GM08714 (cell line): ENCODE measurements around the gene ANK3.

Experiments used
- H3K4me3 ChIP-seq: fragments of 200-500 bp; sonication (Bioruptor generic); 2 replicates; pipeline ENCODE4 v1.5.1; 2014; ENCODE audit warnings: mild to moderate bottlenecking, low read length, inconsistent platforms
- ZNF274 ChIP-seq: IDR thresholded peaks from 2 replicates; pipeline ENCODE4 v1.6.1; 2012; ENCODE audit warnings: mild to moderate bottlenecking, low read depth, low read length

Gene ANK3

DNA sequence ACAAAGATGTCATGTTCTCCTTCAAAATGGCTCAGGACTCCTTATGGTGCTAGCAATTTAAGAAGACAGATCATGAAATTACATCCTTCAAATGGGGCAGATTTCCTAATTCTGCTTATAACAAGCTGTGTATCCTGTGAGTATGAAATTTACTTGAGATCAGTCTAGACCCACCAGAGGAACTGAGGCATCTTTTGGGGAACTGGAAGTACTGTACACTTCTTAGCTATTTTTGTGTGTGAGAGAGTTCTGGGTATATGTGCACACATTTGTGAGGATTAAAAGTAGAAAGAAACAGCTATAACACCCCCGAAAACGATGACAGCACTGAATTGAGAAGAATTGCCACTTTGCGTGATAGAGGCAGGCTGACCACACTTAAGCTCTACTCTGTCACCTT lies 296.4 kb downstream of the ANK3 start:
- H3K4me3 ChIP-seq = no peak overlapping the region
- no peak for TF ChIP-seq ZNF274

DNA sequence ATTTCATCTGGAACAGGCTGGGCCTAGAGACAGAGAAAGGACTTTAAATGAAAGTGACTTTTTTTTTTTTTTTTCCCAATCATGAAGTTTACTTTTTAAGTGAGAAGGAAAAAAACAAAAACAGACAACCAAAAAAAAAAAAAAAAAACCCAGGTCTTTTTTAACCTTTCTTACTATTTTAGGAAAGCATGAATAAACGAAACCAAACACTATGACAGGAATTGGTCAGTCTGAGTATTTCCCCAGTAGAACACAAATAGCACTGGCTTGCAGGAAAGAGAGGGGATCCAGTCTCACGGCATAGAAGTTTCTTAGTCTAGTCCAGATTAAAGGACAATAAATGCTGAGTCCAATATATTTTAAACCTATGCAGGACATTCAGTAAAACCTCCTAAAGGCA lies 302.8 kb downstream of the ANK3 start:
- peak overlapping the region; percentile 46; the same call in 1 of the 2 replicates for H3K4me3 ChIP-seq
- no peak for TF ChIP-seq ZNF274

DNA sequence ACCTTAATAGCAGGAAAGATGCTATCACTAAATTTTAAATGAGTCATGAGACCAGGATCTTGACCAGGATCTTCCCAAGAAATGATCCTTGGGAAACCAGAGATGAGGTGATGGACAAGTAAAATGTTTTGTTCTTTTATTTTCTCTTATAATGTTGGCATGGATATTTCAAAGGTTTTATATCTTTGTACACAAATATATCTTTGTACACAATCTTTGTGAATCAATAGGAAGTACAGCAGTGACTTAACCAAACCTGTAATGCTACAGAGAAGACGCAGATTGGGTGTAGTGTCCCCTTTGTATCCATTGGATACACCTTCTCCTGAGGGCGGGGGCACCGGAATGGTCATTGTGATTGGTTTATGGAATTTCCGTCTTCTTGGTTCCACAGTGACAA lies 303.3 kb downstream of the ANK3 start:
- TF ChIP-seq ZNF274 = no peak
- peak overlapping the region; percentile 46; the same call in 1 of the 2 replicates for H3K4me3 ChIP-seq

GRCh38 chr10:60082744-60083344 lies 306.8 kb downstream of the ANK3 start:
- H3K4me3 ChIP-seq = no peak overlapping the region
- TF ChIP-seq ZNF274 = no peak

GRCh38 chr10:60082341-60082740 lies 307.3 kb downstream of the ANK3 start:
- no peak for TF ChIP-seq ZNF274
- no peak overlapping the region for H3K4me3 ChIP-seq

DNA sequence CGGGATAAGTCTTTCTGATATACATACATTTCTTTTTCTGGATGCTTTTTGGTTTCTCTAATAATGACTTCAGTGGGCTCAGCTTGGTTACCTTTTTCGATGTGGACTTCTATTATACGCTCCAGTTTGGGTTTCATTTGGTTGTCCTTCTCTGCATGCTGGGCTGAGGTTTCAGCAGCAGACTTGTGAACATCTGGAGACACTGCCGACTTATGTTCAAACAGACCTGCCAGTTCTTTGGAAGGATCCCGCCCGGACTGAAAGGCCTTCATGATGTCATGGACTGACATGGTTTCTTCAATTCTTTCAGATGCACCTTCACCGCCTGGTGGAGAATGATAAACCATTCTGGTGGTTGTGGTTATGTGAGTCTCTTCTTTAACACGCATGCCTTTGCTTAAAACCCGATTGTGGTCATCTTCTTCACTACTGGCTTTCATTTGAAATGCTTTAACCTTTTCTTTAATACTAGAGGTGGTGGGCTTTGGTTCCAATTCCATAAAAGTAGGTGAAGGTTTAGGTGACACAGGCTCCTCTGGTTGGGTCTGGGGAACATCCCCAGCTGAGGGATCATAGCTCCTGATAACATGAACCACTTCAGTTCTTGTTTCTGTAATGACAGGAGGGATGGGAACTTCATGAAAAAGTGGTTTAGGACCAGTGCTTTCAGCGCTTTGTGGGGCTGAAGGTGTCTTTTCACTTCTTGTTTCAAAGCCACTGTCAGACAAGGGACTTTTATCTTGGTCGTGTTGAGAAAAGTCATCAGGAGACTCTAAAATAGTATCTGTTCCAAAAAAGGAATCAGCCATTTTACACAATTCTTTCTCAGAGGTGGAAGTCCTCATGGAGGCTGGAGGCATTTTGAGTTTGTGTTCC lies 315.7 kb downstream of the ANK3 start:
- peak overlapping the region; percentile 51; the same call in 1 of the 2 replicates for H3K4me3 ChIP-seq
- TF ChIP-seq ZNF274 = no peak

DNA sequence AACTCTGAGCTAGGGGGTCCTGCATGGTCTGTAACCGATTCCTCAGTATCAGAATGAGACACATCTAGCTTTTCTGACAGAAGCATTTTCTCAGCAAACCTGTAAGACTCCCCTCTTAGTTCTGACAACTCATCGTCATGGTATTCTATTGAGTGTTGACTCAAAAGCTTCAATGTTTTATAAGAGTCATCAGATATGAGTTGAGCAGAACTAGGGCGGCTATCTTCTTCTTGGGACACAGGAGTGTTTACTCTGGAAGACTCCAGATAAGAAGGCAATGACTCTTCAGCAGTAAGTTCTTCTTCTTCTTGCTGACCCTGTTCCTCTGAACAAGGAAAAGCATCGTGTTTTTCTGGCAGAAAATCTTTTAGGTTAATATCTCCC lies 316.3 kb downstream of the ANK3 start:
- H3K4me3 ChIP-seq = peak overlapping the region; percentile 51; the same call in 1 of the 2 replicates
- no peak for TF ChIP-seq ZNF274

DNA sequence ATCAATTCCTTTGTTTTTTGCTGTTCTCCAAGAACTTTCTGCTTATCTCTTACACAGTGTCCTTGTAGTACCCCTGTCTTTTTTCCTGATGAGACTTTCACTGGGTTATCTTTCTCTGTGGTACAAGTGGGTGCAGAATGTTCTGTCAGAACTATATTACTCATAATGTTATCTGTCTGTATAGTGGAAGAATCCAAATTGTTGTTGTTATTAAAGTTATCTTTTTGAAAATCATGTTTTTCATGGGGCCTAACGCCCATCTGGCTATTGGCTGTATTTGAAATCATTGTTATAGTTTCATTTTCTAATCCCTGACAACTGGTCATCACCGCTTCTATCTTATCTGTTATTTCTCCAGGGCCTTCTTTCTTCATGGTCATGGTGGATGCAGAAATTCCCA lies 320.4 kb downstream of the ANK3 start:
- no peak for TF ChIP-seq ZNF274
- no peak overlapping the region for H3K4me3 ChIP-seq

DNA sequence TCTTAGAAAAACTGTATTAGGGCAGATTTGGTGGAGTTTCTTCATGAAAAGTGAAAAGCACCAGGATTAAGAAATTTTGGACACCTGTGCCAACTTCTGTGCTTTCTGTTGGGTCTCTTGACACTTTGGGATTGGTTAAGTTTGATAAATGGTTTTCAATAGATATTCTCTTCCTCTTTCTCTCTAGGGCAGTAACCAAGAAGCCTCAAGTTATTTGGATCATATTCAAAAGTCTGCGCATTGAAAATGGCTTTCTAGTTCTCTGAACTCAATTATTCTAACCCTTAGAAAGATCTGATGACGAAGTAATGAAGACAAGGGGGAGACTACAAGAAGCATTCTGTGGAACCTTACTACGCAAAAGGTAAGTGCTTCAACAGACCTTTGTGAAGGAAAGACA lies 339.3 kb downstream of the ANK3 start:
- no peak overlapping the region for H3K4me3 ChIP-seq
- TF ChIP-seq ZNF274 = no peak

DNA sequence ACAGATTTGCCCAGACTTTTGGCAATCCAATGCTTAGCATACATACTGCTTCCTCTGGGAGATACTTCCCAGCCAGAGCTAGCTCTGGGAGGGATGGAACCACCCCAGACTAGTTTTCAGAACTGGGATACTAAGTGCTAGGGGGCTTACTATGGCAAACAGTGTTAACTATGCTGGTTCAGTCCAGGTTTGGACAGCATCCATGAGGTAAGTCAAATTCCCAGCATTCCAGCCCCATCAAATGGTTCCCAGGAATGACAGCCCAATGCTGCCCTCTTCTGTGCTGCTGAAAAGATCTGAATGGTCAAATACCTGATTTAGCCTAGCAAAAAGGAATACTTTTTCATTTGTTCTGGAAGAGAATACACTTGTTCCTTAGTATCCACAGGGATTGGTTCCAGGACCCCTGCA lies 341.6 kb downstream of the ANK3 start:
- H3K4me3 ChIP-seq = no peak overlapping the region
- no peak for TF ChIP-seq ZNF274

DNA sequence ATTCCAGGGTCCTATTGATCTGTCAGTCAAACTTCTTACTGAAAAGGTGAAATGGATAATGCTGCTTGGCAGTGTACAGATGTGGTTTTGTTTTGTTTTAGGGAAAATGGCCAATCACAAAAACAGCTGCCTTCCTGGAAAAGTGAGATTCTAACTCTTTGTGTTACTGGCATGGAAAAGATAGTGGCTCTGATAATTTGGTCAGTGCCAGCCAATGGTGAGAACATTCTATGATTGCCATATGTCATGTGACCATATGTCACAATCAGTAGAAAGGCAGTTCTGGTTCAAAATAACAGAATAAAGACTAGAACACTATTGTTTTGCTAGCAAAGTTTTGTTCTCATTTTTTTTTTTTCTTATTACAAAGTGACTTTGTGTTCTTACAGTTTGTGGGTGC lies 344.1 kb downstream of the ANK3 start:
- no peak overlapping the region for H3K4me3 ChIP-seq
- TF ChIP-seq ZNF274 = no peak

GRCh38 chr10:60044971-60045370 lies 344.7 kb downstream of the ANK3 start:
- no peak for TF ChIP-seq ZNF274
- no peak overlapping the region for H3K4me3 ChIP-seq

GRCh38 chr10:60044242-60044641 lies 345.4 kb downstream of the ANK3 start:
- no peak for TF ChIP-seq ZNF274

DNA sequence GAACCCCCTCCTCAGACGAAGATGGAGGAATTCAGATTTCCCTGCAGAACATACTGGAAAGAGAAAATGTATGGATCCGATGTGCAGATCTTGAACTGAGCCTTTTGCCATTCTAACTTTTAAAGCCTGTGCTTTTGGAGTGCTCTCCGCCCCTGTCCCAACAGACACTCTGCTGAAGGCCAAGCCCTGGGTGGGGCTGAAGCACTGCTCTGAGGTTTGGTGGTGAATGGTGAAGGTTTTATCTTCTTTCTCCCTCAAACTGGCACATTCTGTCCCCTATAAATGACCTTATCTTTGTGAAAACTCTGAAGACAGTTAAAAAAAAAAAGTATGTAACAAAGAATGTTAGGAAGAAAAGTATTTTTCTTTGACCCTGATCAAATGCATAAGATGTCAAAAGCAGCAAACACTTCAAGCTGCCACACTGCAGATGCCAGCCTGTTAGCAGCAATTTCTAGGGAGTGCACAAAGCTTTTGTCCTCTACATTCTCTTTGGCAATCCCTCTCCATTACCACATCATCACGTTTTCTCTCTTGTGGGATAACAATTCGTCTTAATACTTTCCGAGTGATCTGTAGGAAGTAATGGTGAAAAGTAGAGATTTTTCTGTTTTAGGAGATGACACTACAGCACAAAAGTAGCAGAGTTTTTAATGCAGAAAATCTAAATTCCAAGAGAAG lies 346.0 kb downstream of the ANK3 start:
- no peak overlapping the region for H3K4me3 ChIP-seq
- TF ChIP-seq ZNF274 = no peak

More at GRCh38 chr10:60044242-60044641, 345.4 kb downstream of the ANK3 start:
- H3K4me3 ChIP-seq = no peak overlapping the region

- TF ChIP-seq ZNF274 = no peak
- H3K4me3 ChIP-seq = no peak overlapping the region
Measured at GRCh38 chr10:60042914-60043313, 346.8 kb downstream of the ANK3 start.
